GM18519 (cell line): ENCODE data around the gene SSH3.

Experiments used
- ATAC-seq: cut with Tn5 transposase; IDR thresholded peaks from one replicate; pipeline ENCODE4 v1.9.1; 2021; ENCODE audit warnings: mild to moderate bottlenecking, moderate library complexity; ENCODE audit not compliant: unreplicated experiment, low FRiP score

The SSH3 gene

DNA sequence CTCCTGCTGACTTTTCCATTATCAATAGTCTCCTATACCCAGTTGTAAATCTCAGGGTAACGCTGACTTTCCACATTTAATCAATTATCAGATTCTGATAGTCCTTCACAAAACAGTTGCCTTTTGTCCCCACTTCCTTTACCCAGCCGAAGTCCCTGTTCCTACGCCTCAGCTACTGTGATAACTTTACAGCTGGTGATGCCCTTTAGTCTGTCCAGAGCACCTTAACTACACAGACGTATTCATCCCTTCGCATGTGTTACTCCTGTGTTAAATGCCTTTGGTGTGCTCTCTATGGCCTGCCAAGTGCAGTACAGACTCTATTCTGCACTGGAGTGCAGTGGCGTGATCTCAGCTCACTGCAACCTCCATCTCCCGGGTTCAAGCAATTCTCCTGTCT, 20.2 kb downstream of the SSH3 start:
- ATAC-seq, result no peak

DNA sequence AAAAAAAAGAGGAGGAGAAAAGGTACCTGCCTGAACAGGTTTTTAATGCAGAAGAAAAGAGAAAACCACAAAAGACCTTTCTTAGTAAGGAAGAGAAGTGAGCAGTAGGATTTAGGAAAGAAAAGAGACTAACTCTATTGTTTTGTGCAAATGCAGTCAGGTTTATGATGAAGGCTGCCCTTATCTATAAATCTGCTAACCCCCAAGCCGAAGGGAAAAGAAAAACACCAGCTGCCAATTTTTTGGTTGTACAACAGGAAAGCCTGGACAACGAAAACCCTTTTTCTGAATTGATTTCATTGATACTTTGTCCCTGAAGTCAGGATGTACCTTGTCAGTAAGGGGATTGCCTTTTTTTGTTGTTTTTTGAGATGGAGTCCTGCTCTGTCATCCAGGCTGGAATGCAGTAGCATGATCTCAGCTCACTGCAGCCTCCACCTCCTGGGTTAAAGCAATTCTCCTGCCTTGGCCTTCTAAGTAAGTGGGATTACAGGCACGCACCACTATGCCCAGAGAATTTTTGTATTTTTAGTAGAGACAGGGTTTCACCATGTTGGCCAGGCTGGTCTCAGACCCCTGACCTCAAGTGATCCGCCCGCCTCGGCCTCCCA, 28.9 kb downstream of the SSH3 start:
- ATAC-seq, result no peak

DNA sequence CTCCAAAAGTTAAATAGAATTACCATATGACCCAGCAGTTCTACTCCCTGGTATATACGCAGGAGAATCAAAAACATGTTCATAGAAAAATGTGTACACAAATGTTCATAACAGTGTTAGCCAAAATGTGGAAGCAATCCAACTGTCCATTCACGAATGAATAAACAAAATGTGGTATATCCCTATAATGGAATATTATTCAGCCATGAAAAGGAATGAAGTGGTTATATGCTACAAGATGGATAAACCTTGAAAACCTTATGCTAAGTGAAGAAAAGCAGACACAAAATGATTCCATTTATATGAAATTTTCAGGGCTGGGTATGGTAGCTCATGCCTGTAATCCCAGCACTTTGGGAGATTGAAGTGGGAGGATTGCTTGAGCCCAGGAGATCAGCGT, 33.9 kb downstream of the SSH3 start:
- no peak for ATAC-seq

DNA sequence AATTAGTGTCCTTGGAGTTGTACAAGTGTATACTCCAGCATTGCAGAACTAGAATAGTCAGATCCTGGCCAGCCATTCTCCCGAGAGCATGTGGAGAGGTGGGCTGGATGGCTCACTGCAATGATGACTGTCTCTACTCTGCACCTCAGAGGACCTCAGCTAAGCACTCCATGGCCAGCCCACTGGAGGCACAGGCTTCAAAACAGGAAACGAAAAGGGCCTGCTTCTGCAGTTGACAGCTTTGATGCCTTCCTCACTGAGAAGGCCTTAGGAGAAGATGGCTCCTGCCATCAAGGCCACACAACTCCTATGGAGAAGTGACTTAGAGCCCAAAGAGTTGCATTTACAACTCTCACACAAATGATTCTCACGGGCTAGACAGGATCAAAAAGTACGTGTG, 40.9 kb downstream of the SSH3 start:
- no peak for ATAC-seq

DNA sequence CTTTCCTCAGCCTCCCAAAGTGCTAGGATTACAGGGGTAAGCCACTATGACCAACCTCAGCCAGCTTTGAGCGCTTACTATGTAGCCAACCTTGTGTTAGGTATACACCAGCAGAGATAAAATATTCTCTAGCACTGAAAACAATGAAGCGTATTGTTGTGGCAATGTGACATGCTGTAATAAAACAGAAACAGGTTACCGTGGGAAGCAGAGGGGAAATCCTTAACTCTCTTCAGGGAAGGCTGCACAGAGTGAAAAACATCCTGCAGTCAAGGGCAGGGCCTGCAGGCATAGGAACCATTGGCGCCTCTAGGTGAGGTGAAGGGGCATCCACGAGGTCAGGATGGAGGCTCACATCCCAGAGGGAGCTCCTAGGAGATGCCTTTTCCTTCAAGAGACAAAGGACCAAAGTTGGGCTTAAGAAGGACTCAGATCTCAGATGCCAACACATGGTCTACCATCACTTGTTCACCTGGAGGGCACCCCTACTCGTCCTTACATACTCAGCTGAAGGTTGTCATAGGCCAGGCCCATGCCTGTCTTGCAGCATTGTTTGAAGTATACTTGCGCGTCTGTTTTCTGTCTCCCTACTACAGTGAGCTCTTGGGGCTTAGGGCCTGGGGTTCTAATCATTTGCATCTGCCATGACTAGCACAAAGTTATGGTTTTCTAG, 42.1 kb downstream of the SSH3 start:
- ATAC-seq, result no peak

DNA sequence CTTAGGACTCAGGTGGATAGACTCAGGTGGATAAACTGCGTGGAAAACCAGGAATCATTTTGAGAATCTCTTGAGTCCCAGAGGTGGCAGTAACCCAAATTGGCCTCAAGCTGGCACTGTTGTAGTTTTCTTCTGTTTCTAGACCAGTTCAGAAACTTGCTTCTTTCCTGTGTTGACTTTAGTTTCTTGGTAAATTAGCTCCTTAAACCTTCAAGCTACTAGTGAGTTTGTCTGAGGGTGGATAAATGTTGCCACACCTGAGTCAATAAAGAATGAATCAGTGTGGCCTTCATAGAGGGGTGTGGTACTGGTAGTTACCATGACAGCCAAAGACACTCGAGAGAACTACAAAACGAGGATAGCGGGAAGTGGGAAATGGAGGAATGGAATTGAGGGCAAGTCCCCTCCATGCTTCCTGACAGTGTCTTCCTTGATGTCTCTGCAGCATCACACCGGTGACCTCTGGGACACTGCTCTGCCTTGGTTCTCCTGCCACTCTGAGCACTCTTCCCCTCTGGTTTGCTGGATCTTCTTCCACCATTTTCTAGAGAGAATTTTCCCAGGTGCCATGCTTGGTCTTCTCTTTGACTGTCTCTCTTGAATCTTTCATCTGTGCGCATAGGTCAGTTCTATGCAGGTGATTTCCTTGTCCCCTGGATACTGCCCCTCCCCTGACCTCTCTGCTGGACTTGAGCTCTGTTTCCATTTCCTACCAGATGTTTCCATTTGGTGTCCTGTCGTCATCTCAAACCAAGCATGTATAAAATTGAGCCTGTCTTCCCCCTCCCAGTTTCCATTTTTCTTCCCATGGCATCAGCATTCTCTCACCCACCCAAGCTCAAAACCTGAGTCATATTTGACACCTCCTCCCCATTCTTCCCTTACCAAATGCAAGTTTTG, 42.8 kb downstream of the SSH3 start:
- no peak for ATAC-seq

DNA sequence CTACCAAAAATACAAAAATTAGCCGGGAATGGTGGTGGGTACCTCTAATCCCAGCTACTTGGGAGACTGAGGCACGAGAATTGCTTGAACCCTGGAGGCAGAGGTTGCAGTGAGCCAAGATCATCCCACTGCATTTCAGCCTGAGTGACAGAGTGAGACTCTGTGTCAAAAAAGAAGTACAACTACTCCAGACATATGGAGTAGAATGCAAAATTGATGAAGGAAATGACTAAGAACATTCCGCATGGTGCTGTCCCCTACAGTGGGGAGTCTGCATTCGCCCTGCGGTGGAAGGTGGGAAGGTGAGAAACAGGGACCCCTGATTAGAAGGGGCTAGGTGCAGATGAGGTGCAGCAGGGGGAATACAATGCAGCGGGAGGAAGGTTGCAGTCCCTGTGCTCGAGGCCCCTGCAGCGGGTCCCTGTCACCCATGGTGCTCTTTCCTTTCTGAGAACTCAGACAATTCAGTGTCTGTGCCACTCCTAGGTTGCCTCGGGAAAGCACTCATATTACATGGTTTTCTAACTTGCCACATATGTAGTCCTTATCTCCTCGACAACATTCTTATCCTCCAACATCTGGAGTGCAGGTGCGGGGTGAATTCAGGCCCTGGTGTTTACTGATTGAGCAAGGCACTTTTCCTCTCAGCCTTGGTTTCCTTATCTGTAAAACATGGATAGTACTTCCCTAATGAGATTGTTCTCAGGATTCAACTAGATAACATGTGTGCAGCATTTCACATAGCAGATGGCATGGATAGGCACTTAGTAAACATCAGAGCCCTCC, 44.8 kb downstream of the SSH3 start:
- ATAC-seq, result no peak

DNA sequence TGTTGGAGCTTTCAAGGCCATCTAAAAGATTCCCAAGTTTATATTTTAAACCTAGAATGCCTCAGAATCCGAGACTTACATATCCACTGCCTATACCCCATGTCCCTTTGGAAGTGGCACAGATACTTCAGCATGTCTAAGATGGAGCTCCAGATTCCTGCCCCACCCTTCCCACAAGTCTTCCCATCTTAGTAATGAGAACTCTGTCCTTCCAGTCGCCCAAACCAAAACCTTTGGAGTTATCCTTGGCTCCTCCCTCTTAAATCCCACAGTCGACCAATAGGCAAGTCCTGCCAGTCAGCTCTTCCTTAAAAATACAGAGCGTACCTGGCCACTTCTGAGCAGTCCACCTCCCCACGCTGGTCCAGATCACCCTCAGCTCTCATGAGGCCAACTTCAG, 45.7 kb downstream of the SSH3 start:
- ATAC-seq, result no peak

DNA sequence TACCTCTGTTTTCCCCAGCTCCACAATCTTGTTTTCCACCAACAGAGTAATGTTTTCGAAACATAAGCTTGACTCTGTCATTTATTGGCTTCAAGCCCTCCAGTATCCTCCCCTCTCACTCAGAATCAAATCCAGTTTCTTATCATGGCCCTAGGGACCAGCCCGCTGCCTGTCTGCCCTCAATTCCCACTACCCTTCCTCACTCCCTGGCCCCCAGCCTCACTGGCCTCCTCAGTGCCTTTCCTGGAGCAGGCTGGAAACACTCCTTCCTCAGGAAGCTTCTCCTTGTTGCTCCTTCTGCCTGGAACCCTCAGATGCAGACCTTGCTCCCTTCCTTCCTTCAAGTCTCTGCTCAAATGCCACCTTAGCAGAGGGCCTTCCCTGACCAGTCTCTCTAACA, 46.1 kb downstream of the SSH3 start:
- ATAC-seq, result no peak

DNA sequence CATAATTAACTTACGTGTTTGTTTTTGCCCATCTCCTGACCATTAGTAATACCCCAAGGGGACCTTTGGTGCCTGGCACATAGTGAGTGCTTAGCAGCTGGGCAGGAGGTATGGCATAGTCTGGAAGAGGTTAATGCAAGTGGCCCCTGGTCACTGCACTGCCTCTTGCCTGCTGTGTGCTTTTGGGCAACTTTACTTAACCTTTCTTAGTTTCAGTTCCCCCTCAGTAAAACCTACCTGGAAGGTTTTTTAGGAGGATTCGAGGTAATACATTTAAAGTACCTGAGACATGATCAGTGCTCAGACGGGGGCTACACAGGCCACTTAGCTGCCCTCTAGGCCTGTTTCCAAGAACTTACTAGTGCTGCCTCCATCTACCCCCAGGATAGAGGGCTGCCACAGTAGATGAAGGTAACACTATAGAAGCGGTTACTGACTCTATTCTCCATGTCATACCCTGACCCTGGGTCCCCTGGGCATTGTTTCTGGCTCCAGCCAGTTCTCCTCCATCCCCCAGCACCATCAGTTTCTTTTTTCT, 46.7 kb downstream of the SSH3 start:
- ATAC-seq, result no peak

DNA sequence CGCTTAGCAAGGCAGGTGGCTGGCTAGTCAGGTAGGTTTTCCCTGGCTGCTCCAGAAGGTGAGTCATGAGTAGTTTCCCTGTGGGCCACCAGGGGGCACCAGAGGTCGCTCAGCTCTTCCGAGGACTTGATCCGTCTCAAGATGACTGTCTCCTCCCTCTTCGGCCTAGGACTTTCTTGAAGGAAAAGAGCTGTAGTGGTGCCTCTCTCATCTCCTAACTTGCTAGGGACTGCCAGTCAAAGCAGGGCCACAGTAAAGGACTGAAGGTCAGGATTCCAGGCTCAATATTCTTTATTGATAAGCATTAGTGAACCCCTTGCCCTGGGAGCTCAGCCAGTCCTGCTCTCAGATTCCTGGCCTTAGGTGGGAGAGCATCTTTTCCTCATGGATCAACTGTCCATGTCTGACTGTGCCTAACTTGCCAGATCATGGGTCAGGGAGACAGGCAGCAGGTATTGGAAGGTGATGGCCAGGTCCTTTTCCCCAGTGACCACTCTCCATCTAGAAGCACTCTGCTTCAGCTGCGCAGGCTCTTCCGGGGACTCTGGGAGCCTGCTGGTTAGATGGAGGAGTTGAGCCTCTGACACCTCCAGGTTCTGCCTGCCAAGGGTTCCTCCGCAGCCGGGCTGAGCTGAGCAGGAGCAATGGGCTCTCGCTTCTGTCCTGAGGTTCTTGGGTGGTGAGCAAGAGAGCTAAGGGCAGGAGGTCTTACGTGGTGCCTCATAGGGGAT, 48.1 kb downstream of the SSH3 start:
- no peak for ATAC-seq

DNA sequence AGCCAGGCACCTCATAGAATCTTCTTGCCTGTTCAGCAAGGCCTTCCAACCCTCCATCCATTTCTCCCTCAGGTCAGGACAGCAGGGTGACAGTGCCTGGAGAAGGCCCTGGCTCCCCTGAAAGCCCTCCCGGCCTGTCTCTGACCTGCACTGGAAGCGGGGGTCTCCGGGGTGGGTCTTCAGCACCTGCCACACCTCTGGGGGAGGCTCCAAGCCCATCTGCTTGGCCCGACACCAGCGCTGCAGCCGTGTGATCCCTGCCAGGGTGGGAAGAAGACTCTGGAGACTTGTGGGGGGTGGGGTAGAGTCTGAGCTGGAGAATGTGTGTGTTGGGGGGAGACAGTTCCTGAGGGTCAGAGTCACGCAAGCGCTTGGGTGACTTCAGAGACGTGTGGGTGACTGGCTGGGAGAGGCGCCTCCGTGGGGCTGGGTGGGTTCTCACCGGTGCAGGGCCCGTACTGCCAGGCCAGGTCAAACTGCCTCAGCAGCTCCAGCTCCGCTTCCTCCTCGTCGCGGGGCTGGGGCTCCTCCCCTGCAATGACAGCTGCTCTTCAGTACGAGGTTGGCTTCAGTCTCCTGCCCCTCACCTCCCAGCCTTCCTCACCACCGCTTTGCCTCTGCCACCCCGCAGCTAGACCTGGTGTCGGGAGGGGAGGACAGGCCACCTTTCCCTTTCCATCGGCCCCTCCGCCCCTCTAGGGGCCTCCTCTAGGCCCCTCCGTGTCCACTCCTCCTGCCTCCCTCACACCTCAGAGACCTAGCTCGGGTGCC, 49.4 kb downstream of the SSH3 start:
- peak; percentile 1 for ATAC-seq

DNA sequence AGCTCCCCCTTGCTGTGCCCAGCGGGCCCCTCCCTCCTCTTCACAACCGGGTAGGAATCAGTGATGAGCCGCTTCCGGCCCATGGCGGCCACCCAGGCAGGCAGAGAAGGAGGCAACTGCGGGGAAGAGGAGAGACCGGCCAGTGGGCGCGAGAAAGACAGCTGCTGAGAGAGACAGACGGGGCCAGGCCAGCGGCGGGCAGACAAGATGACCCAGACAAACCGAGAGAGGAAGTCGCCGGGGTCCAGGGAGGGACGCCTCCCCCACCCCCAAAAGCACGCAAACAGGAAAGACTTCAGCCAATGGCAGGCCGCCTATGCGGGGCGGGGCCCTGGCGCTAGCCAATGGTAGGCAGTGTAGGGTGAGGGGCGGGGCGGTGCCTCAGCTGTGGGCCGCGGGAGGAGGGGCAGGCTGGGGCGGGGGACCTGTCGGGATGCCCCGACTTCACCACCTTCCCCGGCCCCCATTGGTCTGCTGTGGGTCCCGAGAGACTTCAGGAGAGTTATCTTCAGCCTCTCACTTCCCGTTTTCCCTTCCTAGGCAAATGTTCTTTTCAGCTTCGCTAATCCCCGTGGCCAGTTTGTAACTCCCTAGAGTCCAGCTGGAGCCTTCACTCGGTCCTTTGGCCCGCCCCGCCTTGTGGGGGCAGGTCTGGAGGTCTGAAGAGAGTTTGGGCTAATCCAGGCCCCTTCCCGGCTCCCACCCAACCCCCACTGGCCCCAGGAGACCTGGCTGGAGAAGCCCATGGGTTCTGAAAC, 50.2 kb downstream of the SSH3 start, which contains the start of gene POLD4:
Gene POLD4, minus strand, starts transcription at position 230 of the 758 bp plus-strand sequence. Its CDS starts 147 bp downstream, at position 83.
- ATAC-seq, result peak; percentile 58

DNA sequence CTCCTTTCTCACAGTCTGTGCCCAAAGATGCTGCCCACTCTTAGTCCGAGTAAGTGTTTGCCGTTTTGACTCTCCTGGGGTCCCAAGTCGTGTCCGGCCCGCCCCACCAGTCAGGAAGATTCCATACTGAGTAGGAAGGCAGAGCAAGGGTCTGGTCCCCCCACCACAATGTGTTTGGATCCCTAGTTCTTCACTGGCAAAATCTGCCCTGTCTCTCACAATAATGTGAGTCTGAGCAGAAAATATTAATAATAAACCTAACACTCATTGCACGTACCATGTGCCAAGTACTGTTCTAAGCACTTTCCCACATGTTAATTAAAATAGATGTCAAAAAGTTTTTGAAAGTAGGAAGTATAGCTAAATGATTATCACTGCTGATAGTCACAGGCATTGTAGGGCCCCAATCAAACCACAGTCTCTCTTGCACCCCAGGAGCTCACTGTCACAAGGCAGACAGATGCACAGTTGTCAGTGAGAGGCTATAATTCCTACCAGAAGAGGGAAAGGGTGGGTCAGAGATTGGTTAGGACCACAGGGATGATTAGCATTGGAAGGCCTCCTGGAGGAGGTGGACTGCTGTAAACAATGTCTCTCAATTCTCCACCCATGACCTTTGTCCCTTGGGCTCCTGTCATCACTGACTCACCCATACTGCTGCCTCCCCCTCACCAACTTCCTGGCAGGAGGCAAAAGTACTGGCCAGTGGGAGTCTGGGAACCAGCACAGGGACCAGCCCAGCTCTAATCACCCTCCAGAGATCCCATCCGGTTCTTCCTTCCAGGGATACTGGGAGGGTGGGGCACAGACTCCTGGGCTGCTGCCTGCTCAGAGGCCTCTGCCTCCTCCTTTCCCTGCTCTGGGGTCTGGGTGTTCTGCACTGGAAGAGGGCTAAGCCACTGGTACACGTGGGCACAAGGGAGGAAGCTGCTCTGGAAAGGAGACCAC, 51.0 kb downstream of the SSH3 start:
- no peak for ATAC-seq

DNA sequence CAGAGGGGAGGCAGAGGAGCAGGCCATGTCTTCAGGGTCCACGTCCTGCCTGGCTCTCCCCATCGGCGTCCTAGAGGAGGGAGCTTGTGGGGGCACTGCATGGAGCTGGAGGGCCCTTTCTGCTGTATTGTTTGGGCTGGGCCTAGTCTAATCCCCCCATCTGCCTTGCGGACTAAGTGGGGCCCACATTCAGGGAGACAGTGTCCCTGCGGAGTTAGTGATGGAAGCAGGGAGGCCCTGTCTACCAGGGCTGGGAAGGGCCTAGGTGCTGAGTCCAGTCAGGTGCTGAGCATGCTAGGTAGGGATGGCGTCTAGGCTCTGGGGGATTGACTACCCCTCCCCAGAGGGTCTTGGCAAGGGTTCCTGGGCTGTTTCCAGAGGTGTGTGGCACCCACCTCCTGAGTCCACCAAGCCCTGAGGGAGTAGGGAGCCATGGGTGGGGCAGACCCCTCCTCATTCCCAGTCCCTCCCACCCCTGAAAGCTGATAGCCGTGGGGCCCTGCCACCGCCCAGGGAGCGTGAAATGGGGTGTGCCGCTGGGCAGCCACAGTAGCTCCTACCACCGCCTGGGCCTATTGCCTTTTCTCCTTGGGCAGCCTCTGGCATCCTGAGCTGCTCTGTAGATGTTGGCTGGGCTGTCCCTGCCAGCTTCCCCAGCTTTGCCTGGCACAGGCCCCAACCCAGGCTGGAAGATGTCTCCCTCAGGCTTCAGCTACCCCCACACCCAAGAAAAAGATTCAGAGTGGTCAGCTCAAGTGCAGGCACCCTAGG, 51.9 kb downstream of the SSH3 start:
- ATAC-seq, result no peak

DNA sequence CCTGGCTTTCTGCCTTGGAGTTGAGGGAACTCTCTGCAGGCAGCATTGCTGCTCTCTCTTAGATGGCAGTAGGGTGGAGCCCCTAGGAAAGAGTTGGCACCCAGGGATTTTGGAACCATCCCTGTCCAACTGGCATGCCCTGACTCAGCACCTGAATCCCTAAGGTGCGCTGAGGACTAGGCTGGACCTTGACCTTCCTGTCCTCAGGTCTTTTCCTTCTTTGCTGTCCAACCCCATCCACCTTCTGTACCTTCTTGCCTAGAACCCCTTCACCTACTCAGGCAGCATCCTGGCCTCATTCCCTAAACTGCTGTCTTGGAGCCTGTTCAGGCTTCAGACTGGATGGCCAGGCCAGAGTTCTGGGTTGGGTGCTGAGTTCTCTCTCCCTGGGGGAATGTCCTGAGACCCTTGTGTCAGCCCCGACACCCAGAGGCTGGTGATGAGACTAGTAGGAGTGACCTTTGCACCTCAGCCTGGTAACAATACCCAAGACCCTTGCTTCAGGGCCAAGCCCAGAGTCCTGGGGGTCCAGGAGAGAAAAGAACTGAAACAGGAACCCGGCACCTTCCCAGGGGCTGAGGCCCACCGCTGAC, 52.6 kb downstream of the SSH3 start:
- no peak for ATAC-seq
